Left ventricle myocardium inferior (tissue), 1 donor: Measurements from ENCODE around the gene ARL15. TPM values are rescaled to one million over a fixed set of nuclear protein-coding genes. Genes with fewer than 3 reads are reported as not detected.
A peak's percentile ranks its signal among the peaks of the same experiment; 100 is the strongest.

Experiments
- DNase-seq: peaks from one replicate; pipeline ENCODE4 v3.0.0-alpha.2; 2020
- H3K27ac ChIP-seq: fragments of 200-600 bp; replicated peaks from 2 replicates; pipeline ENCODE4 v1.8.0; 2021
- H3K27me3 ChIP-seq: fragments of 200-600 bp; 2 replicates; pipeline ENCODE4 v1.8.0; 2021; ENCODE audit warnings: low read depth
- H3K36me3 ChIP-seq: fragments of 200-600 bp; 2 replicates; pipeline ENCODE4 v1.8.0; 2021
- H3K4me1 ChIP-seq: fragments of 200-600 bp; 2 replicates; pipeline ENCODE4 v1.8.0; 2021
- H3K4me3 ChIP-seq: fragments of 200-600 bp; 2 replicates; pipeline ENCODE4 v1.8.0; 2021; ENCODE audit warnings: mild to moderate bottlenecking, moderate library complexity
- H3K9me3 ChIP-seq: fragments of 200-600 bp; replicated peaks from 2 replicates; pipeline ENCODE4 v1.8.0; 2021
- CTCF ChIP-seq: fragments of 200-600 bp; IDR thresholded peaks from 2 replicates; pipeline ENCODE4 v1.8.0; 2021; ENCODE audit warnings: antibody characterized with exemption, mild to moderate bottlenecking, borderline replicate concordance
- intact Hi-C: fragments of 100-400 bp; cut with micrococcal nuclease; formaldehyde crosslinking; loops from one replicate; pipeline ENCODE4 v1.11.0; 2022
- total RNA-seq: library from RNA; stranded (reverse); fragmentation: NEBNext Ultra II Directional; extraction: Animal tissue kit (Norgen Biotek cat#: 25700); gene quantifications from one replicate; pipeline ENCODE4 v1.2.1, GENCODE V29; 2021
- donor health status: DM: no; HTN: yes; CAD: no; lungs with severe emphysema.

ARL15 gene
- total RNA-seq, 1 donor from 2014 or later = 18.2 TPM

- peak; percentile 72 for TF ChIP-seq CTCF
- no peaks in the 10 kb centered on the region for H3K9me3 ChIP-seq
- intact Hi-C loops = loop anchor here (10.0 kb wide), 1 partner anchor 241 kb away; no protein-coding TSS in a partner anchor
- H3K27ac ChIP-seq = no peak overlapping the region
- H3K27me3 ChIP-seq = no peaks in the 10 kb centered on the region
- H3K4me3 ChIP-seq = no peak overlapping the region
- no peaks in the 10 kb centered on the region for H3K36me3 ChIP-seq
- DNase-seq = no peak
- peaks cover 53% of the 10 kb centered on the region for H3K4me1 ChIP-seq
Measured at GRCh38 chr5:54243483-54244080, 66.8 kb downstream of the ARL15 start.

GRCh38 chr5:54242297-54242696 is 68.1 kb downstream of the ARL15 start:
- no peaks in the 10 kb centered on the region for H3K27me3 ChIP-seq
- DNase-seq = no peak
- peaks cover 45% of the 10 kb centered on the region for H3K4me1 ChIP-seq
- H3K36me3 ChIP-seq = no peaks in the 10 kb centered on the region
- intact Hi-C loops = loop anchor here (10.0 kb wide), 1 partner anchor 243 kb away; no protein-coding TSS in a partner anchor
- H3K4me3 ChIP-seq = no peak overlapping the region
- H3K9me3 ChIP-seq = no peaks in the 10 kb centered on the region
- no peak for TF ChIP-seq CTCF
- no peak overlapping the region for H3K27ac ChIP-seq

DNA sequence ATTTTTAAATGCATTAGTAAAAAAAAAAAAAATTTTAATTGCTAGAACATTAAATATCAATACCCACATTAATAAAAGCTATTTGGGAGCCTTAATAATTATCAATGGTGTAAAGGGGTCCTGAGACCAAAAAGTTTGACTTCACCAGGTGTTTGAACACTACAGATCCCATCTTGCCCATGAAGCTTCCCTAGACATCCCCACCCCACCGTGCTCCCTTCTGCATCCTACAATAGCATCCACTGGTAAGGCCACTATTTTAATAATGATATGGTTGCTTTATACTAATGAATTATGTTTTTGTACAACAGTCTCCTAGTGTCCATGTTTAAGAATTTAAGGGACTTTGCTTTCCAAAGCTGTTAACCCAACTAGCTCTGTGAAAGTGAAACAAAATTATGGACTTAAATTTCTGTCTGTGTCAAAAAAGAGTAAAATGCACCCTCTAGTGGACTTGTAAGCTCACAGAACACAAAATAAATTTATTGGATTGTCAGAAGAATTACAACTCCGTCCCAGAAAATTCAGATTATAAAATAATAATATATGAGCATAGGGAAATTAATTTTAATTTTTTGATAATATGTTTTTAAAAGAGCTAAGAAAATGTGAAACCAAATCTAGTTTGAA is 76.0 kb downstream of the ARL15 start:
- H3K9me3 ChIP-seq = no peaks in the 10 kb centered on the region
- no peak for DNase-seq
- no peaks in the 10 kb centered on the region for H3K36me3 ChIP-seq
- no peaks in the 10 kb centered on the region for H3K27me3 ChIP-seq
- TF ChIP-seq CTCF = peak; percentile 65
- intact Hi-C loops = no loop called here
- H3K4me1 ChIP-seq = peaks cover 49% of the 10 kb centered on the region
- H3K27ac ChIP-seq = no peak overlapping the region
- no peak overlapping the region for H3K4me3 ChIP-seq

GRCh38 chr5:54230936-54231685 is 79.3 kb downstream of the ARL15 start:
- TF ChIP-seq CTCF = no peak
- H3K27me3 ChIP-seq = no peaks in the 10 kb centered on the region
- no peak for DNase-seq
- H3K4me1 ChIP-seq = peaks cover 50% of the 10 kb centered on the region
- intact Hi-C loops = no loop called here
- no peaks in the 10 kb centered on the region for H3K9me3 ChIP-seq
- no peaks in the 10 kb centered on the region for H3K36me3 ChIP-seq
- H3K4me3 ChIP-seq = no peak overlapping the region
- no peak overlapping the region for H3K27ac ChIP-seq

GRCh38 chr5:54229041-54229780 is 81.2 kb downstream of the ARL15 start:
- peak; percentile 96 for TF ChIP-seq CTCF
- Histone ChIP-seq H3K36me3 (no peaks in the 10 kb centered on the region), H3K9me3 (no peaks in the 10 kb centered on the region), H3K27ac (no peak overlapping the region), H3K27me3 (no peaks in the 10 kb centered on the region), H3K4me3 (no peak overlapping the region), H3K4me1 (peaks cover 46% of the 10 kb centered on the region)
- DNase-seq = peak; percentile 73
- intact Hi-C loops = loop anchor here (10.0 kb wide), 1 partner anchor 1064 kb away; no protein-coding TSS in a partner anchor
